ENCODE data around the gene PIP4P1. TPM values are rescaled to one million over a fixed set of nuclear protein-coding genes. Genes with fewer than 3 reads are reported as not detected.

The PIP4P1 gene
- total and polyA plus RNA-seq, 2 of the 13 experiments (the other 11 are each of a cell fraction or from before 2014, with no cell fraction given) = 33.4 to 47.0 TPM

- TF ChIP-seq ETV5 (CRISPR knock-in tag; IDR thresholded peaks at IDR 0.05; ENCODE audit: borderline replicate concordance) (peak; percentile 36; the same call in 1 of the 2 replicates), MYNN (CRISPR knock-in tag; IDR thresholded peaks at IDR 0.05; ENCODE audit: low read depth) (no peak), LBX2 (CRISPR knock-in tag; IDR thresholded peaks at IDR 0.05; ENCODE audit: borderline replicate concordance) (no peak), RCOR2 (CRISPR knock-in tag; IDR thresholded peaks at IDR 0.05) (no peak), ZNF143 (CRISPR knock-in tag; IDR thresholded peaks at IDR 0.05) (no peak), FOSL2 (CRISPR knock-in tag; IDR thresholded peaks at IDR 0.05) (peak; percentile 60; the same call in 1 of the 2 replicates), HOXA7 (CRISPR knock-in tag; IDR thresholded peaks at IDR 0.05) (no peak), ZNF747 (CRISPR knock-in tag; IDR thresholded peaks at IDR 0.05; ENCODE audit: borderline replicate concordance) (no peak), ZNF503 (CRISPR knock-in tag; IDR thresholded peaks at IDR 0.05) (no peak), SETDB1 (CRISPR knock-in tag; IDR thresholded peaks at IDR 0.05; ENCODE audit: borderline replicate concordance) (no peak), MAFK (conservative IDR thresholded peaks at IDR 0.05 in 1 of 2, IDR thresholded peaks at IDR 0.05 in 1 of 2; ENCODE audit: low read length in 2 of 2) (peak; percentile 40 to 58; a peak in 3 of 4 replicates), ETS1 (CRISPR knock-in tag; IDR thresholded peaks at IDR 0.05) (no peak)
These were observed 43.7 kb downstream of the PIP4P1 start (continued) for GRCh38 chr14:20417250-20418186.
